HG02588 (cell line): ENCODE data around the gene TAPT1.
"Not testable (repeated sequence)": the region's sequence is repeated elsewhere in the genome, so short reads cannot be mapped to it uniquely, and the experiment has no call there.

Experiments used
- ATAC-seq: cut with Tn5 transposase; IDR thresholded peaks from one replicate; pipeline ENCODE4 v1.9.1; 2021; ENCODE audit warnings: mild to moderate bottlenecking, moderate library complexity; ENCODE audit not compliant: unreplicated experiment

TAPT1 gene

DNA sequence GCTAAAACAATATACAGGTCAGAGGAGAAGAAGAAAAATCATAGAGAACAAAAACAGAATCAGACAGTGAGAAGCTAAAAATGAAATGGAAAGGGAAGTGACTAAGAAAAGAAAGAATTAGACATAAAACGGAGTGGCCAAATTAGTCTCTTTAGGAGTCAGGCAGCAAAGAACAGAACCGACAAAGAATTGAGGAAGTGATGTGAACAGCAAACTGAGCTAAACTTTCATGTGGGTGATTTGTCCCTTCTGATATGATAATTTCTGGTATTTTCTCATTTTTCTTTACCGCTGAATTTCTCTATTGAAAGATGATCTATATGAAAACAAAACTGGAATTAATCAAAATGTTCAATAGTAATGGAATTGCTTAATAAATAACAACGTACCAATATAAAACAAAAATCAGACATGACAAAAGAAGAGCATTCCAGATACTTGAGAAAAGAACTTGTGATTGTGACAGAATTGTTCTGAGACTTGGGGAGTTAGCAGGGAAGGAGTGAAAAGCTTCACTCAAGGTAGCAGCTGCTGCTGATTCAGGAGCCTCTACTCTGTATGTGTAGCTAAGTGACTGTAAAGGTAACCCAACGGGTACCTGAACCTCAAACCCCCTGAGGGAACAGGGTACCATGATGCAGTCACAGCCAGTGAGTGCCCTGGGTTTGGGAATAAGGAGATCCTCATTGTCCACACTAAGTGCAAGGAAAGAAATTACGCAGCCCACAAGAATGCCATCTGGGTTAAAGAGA lies 8.8 kb downstream of the TAPT1 start:
- no peak for ATAC-seq

DNA sequence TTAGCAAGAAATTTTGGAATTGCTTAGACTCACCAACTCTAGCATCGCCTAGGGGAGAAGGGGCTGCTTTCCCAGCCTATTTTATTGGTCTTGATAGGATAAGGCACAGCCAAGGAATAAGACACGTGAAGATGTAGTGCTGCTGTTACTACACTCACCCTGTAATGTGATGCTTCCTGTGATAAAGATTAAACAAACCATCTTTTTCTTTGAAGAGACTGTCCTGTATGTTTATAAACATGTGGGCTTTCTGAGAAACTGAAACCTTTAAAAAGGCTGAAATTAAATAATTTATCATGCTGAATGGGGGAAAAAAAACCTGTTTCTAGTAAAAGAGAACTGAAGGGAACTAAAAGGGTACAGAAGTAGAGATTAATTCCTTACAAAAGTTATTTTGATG lies 13.2 kb downstream of the TAPT1 start:
- ATAC-seq: no peak

DNA sequence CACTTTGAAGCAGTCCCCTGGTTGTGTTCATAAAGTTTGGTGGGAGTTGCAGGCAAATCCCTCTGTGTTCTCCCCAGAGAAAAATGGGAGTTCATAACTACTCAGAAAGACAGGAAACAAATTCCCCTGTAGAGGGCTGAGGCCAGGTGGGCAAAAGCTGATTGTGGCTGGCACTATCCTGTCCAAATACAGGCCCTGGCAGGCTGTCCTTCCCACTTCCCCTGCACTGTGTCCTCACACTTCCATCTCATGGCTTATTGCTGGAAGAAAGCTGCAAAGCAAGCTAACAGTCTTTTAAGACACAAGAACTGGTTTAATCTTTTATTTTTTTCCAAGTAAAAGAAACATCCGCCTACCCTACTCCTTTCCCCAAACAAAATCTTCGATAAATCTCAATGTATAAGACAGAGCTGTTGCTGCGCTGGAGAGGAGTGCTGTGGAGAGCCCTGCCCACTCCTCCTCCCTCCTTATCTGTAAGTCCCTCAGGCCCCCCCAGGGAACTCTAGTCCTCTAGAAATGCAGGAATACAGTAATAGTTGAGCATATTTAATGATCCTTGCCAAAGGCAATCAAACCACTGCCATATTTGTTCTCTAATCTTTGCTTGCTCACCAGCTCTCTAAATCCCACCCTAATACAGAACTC lies 14.0 kb downstream of the TAPT1 start:
- ATAC-seq: no peak

DNA sequence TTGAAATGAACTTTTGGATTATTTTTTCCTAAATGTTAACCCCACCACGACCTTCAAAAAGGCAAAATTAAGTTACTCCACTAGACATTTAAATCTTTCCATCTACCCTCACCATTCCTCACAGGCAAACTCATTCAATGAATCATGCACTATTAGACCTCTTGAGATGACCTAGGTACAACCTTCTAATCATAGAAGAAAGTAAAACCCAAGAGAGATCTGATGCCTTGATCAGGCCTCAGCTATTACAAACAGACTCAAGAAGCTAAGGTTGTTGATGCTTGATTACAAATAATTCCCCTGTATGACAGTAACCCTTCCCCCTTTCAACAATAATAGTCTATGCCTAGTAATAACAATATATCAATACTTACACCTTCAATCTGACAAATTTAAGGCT lies 18.9 kb downstream of the TAPT1 start:
- ATAC-seq: no peak

DNA sequence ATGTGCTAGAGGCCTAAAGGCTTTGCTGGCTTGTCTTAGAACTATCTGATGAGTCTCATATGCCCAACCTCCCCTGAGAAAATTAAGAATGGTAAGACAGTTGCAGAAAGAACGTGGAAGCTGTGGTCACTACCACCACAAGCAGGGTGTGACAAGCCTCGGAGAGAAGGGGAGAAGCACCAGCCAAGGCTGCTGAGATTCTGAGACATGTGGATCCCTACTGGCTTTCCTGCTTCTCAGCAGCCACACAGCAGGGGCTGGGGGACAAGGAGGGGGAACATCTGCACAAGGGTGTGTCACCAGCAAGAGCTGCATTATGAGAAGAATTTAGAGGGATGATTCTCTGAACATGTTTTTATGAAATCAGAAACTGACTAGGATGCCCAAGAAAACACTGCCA lies 19.4 kb downstream of the TAPT1 start:
- ATAC-seq: no peak

DNA sequence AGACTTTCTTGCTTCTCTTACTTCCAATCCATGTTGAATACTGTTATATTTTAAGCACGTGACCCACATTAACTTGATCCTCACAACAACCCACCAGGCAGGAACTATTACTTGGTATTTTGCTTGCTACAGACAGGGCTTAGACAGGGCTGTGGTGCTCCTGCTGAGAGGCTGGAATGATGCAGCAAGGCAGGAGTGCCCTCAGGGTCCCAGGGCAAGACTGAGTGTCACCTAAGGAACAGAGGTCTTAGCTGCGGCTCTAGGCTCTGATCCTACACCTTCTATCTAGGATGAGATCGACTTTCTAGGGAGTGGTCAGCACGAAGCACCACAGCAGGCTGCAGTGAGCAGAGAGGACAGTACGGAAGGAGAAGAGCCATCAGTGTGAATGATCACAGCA lies 20.0 kb downstream of the TAPT1 start:
- ATAC-seq: no peak

DNA sequence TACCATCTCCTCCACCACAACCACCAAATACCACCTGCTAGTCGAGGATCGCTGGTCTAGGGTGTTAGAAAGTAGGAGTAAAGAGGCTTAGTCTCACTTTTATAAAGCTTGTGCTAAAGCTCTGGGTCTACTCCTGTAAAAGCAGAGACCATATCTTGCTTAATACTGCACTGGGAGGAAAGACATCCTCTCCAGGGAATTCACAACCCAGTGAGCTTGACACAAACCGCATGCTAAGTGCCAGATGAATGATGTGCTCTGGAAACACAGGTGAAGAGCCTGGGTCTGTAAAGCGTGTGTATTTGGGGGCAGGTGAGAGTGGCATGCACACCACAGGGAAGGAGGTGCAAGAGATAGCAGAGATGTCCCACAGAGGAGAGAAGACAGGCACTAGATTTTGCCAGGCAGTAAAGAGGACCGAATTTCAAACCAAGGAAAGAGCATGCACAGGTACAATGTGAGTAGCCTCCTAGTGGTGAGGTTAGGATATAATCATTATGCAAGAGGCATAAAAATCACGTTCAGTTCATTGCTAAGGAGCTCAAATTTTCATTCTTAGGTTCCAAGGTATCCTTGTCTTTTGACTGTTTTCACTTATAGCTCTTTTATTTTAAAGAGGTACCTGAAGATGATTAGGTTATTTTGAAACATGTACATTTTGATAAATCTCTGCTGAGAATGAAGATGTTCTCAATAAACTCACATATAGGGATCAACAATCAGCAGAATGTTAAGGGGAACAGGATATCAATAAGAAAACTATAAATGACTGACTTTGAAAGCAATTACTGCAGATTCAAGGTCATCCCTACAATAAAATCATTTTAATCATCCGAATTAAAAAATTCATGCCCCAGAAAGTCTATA lies 20.7 kb downstream of the TAPT1 start:
- ATAC-seq: peak; percentile 86

DNA sequence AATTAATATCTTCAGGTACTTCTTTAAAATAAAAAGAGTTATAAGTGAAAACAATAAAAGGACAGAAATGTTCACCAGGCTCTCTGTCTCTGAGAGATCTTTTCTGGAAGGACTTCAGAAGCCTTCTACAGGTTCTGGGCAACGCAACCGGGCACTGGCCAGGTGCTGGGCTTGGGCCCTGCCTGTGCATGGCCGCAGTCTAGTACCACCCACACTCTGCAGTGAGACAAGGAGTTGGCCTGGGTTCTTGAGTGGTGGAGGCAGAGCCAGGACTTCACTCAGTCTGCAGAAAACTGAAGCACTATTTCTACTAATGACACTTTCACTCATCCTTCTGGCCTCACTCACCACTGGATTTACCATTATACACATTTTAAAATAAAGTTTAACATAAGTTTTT lies 21.8 kb downstream of the TAPT1 start:
- no peak for ATAC-seq

DNA sequence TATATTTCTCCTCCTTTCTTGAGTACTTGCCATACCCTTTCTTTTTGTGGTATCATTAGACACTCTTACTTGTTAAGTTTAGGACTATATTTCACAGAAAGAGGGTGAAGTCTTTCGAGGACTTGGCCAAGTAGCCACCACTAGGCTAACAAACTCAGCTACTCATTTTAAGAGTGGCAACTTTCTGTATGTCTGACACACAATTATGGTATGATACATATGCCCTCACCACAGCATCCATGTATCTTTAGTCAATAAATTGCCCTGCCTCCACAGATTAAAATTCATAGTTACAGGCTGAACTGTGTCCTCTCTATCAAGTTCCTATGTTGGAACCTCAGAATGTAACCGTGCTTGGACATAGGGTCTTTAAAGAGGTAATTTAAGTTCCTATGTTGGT lies 23.2 kb downstream of the TAPT1 start:
- no peak for ATAC-seq

DNA sequence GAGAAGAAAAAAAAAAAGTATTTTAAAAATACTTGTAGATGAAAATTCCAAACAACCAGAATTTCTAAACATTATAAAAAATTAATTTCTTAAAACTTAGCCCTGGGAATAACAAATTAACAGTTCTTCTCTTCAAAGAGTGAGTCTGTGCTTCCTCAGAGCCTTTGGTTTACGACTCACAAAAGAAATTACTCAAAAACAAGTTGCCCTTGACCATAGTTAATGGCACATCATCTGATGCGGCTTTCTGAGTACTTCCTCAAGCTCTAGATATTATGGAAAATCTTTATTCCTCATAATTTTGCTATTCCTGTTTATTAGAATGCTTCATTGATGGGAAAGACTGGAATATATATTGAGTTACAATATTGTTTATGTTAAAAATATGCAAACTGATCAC lies 23.7 kb downstream of the TAPT1 start:
- no peak for ATAC-seq

DNA sequence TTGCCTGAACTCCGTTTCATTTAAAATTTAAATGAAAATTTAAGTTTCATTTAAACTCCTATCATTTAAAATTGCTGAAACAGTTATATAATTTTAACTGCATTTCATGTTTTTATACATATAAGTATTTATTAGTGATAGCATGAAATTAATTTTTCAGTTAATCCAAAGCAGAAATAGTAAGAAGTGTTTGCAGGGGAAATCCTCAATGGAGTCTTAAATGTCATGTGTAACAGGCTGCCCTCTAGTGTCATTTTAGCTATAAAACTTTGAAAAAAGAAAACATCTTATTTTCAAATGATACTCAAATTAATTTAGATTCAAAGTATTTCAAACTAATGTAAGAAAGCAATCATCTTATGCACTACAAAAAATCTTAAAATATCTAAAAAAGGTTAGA lies 27.2 kb downstream of the TAPT1 start:
- no peak for ATAC-seq

DNA sequence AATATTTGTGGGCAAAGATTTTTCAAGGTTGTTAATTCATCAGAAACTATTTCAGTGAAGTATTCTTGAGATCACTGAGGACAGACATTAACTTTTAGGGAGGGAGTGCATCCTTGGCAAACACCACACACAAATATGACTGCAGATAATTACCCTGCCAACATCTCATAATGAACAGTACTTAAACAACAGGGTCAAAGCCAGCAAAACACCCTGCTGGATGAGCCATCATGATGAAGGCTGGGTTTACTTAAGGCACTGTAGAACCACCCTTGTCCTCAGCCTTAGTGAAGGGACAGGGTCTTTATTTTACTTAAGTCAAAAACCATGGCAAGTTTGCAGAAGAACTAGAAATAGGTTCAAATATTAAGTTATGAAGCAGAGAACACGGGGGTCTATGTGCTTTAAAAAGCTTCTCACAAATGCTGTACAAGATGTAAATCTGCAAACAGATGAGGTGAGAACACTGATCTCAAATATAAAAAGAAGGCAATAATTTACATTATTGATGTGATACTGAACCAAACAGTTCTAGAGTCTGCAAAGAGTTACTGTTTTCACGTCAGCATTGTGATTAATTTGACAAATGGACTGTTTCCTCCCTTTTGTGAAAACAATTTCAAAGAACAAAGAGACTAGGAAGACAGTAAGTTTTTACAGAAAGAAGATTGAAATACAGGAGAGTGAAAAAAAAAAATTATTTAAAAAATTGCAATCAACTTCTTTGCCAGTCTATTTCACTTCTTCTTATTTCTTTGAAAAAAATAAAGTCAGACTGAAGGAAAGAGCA lies 28.2 kb downstream of the TAPT1 start:
- ATAC-seq: no peak

DNA sequence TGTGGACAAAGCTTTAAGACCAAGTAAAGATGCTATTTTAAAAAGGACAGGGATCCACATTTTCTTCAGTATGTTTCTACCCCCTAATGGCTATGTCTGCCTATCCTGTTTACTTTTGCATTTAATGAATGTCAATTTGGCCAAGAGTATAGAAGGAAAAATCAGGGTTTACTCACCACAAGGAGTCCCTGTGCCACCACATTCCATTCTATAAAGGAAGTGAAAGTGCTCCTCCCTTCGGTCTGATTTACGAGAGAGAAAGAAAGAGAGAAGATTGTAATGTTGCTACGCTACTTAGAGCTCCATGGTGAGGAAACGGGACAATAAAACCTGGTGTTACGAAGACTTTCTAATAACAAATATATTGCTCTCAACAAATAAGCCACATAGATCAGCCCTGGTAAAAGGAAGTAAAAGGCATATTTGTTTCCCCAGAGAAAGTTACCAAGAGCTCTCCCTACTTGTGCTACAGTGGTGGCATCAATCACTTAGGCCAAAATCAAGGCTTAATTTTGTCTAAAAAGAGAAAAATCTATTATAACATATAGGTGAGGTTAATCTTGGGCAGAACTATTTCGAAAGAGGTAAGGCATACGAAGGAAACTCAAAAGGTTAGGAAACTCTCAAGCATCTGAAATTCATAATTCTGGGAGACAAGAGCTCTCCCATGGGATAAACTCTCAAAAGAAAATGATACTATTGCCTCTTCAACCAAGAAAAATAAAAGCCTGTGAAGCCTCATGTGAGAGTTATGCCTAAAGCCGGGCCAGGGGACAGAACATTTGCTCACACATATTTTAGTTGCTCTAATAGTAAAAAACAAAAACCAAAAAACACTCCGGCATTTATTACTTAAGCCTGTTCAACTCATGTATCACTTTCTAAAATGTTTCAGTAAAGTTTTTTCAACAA lies 29.5 kb downstream of the TAPT1 start:
- no peak for ATAC-seq

DNA sequence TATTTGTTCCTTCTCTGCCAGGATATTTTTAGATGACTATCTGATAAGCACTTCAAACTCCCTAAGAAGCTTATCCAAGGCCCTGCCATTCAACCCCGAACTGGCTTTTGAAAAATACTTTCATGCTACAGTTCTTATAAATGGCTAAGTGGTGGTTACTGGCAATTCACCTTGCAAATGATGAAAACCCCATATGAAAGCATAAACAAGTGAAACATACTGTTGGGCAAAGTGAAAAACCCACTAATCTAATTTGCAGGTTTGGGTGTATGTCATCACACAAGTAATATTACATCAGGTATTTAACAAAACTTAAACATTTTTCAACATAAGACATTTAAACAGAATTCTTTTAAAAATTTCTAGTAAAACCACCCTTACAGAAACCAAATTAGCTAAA lies 31.1 kb downstream of the TAPT1 start:
- no peak for ATAC-seq

DNA sequence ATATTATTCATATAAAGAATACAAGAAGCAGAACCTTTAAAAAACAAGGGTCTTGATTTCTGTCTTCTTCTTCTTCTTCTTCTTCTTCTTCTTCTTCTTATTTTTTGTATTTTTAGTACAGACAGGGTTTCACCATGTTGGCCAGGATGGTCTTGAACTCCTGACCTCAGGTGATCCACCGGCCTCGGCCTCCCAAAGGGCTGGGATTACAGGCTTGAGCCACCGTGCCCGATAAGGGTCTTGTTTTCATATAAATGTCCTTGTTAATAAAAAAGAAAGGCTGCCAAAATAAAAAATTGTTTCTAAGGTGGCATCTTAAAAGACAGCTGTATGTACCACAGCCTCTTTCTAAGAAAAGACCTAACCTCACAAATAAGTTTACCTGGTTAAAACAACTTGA lies 31.5 kb downstream of the TAPT1 start:
- ATAC-seq: not testable (repeated sequence)

DNA sequence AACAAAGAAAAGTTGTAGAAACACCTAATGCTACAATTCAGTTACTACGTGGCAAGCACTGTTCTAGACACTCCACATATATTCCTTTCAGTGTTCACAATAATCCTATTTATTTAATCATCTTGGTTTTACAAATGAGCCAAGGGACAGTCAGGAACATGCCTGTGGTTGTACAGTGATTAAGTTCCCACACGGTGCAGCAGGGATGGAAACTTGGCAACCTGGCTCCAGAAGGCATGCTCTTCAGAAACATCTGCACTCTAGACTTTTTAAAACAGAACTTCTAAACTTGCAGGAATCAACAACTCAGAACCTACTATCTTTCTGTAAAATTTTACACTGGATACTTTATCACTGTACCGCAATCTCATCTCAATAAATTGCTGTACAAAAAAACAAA lies 32.1 kb downstream of the TAPT1 start:
- ATAC-seq: no peak

DNA sequence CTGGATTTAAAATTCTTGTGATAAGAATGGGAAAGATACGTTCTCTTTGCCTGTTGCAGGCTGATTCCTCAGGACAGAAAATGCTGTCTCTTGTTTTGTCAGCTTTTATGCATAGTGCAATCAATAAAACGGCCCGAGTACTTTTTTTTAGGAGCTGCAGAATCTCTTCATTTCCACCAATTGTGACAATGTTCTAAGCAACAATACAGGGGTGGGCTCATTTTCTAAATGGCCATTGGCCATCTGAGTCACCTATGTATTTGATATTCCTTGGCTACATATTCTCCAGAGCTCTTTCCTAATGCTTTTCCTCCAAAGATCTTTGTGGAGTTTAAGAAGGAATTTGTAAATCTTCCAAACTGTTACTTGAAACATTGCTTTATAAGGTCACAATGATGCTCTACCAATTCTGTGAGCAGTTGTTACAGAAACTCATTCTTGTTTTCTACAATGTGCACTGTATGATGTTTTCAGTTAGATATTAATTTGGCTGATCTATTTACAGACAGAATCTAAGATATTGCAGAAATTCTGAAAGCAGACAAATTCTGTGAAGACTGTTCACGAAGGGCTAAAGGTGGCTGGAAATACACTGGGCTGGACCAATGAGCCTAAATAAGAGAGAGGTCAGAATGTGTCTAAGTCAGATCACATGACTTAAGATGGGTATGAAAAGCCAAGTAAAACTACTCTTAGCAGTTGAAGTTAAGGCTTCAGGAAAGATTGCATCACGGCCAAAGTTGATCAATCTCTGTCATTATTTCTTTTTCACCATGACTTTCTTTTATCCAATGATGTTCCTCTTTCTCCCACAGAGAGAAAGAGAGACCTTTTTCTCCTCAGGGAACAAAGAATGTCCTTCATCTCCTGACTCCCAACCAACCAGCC lies 33.4 kb downstream of the TAPT1 start:
- no peak for ATAC-seq

DNA sequence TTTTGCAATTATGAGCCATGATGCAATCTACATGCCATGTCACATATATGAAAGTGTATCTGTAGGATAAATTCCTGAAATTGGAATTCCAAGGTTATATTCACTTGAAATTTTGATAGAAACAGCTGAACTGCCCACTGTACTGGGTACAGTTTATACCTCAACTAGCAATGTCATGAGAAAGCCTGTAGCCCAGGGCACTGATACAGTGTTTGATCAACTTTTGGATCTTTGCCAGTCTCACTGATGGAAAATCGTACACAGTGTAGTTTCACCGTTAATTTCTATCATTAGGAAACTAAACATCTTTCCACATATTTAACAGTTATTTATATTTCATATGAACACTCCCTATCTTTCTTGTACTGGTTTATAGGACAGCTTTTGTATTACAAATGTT lies 34.2 kb downstream of the TAPT1 start:
- no peak for ATAC-seq

DNA sequence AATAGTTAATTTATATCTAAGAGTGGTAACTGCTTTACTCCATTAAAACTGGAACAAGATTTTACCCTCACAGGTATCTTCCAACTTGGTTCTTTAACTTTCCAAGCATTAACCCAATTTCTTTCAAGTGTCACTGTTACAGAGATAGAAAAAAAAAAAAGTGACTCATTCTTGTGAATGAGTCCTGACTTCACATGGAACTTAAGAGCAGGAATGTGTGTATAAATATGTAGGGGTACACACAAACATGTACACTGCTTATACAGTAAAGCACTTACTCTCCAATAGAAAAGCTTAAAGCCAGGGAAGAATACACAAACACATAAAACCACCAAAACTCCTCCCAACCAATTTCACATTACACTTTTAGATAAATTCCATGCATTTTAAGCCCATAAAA lies 38.8 kb downstream of the TAPT1 start:
- ATAC-seq: no peak
